Stomach (tissue), 4 donors: ENCODE measurements around the gene STRBP.

Source experiments
- POLR2AphosphoS5 ChIP-seq, 3 donors: sonication (generic); formaldehyde crosslinking; IDR thresholded peaks; one replicate each; pipeline ENCODE4 v1.6.1; 2016; ENCODE audit warnings: antibody characterized with exemption in 3 of 3
- TF ChIP-seq, protein P1 (sequence below), 7 experiments: fragments of 450-650 bp in 4 of 7; fragments of 200-600 bp in 3 of 7; sonication (generic) in 3 of 7; IDR thresholded peaks; one replicate each; pipeline ENCODE4 v1.5.1; 2016 to 2019; ENCODE audit warnings: antibody characterized with exemption in 7 of 7, control low read depth in 2 of 7, mild to moderate bottlenecking in 1 of 7

GRCh38 chr9:123081824-123082223, 186.6 kb downstream of the STRBP start:
- TF ChIP-seq, protein P1, sequence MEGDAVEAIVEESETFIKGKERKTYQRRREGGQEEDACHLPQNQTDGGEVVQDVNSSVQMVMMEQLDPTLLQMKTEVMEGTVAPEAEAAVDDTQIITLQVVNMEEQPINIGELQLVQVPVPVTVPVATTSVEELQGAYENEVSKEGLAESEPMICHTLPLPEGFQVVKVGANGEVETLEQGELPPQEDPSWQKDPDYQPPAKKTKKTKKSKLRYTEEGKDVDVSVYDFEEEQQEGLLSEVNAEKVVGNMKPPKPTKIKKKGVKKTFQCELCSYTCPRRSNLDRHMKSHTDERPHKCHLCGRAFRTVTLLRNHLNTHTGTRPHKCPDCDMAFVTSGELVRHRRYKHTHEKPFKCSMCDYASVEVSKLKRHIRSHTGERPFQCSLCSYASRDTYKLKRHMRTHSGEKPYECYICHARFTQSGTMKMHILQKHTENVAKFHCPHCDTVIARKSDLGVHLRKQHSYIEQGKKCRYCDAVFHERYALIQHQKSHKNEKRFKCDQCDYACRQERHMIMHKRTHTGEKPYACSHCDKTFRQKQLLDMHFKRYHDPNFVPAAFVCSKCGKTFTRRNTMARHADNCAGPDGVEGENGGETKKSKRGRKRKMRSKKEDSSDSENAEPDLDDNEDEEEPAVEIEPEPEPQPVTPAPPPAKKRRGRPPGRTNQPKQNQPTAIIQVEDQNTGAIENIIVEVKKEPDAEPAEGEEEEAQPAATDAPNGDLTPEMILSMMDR (IDR thresholded peaks at IDR 0.05), result peak in 5 of 7 experiments; percentile 22 to 52 (median 41)
- TF ChIP-seq POLR2AphosphoS5 (IDR thresholded peaks at IDR 0.05), result no peak
